Measurements from ENCODE around the gene OR10A6. TPM values are rescaled to one million over a fixed set of nuclear protein-coding genes. Genes with fewer than 3 reads are reported as not detected.
A peak's percentile ranks its signal among the peaks of the same experiment; 100 is the strongest.

OR10A6 gene
- total RNA-seq, 1 donor from 2014 or later: not detected

DNA sequence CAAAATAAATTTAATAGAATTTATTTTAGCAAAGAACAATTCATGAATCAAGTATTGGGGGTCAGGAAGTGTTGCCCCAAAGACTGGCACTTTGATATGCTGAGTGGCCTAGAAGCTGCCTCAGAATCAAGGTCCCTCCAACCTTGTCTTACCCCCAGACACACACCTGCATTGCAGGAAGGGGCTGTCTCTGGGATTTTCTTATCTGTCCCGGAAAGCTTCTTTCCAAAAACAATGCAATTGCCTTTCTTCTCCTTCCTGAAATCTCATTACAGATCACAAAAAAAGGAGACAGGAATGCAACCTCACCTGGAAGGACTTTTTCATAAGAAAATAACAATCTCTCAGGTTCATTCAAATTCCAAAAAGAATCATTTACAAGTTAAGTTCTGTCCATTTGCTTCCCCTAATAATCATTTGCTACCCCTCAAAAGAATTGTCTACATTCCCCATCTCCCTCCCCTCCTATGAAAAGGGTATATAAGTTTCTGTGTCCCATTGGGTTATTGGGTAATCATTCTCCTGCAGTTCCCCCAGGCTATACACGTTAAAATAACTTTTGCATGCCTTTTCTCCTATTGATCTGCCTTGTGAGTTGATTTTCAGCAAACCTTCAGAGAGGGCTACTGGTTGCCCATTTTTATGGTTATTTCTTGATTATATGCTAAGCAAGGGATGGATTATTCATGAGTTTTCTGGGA is 21.3 kb downstream of the OR10A6 start:
- DNase-seq: no peak

DNA sequence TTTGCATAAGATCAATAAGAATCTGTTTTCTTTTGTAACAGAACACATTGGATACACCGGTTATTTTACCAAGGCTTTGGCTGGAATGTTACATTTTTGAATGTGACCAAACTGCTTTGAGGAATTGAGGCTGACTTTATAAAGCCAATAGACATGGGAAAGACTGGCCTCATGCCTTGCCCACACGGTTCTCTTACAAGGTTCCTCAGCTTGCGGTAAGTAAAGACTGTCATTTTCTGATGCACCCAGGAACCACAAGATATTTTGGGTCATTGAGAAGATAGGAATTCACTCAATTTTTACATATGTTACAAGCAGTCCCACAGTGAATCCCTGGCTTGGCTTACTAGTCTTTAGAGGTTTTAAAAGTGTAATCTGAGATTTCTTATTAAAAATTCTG is 23.9 kb downstream of the OR10A6 start:
- DNase-seq: no peak

DNA sequence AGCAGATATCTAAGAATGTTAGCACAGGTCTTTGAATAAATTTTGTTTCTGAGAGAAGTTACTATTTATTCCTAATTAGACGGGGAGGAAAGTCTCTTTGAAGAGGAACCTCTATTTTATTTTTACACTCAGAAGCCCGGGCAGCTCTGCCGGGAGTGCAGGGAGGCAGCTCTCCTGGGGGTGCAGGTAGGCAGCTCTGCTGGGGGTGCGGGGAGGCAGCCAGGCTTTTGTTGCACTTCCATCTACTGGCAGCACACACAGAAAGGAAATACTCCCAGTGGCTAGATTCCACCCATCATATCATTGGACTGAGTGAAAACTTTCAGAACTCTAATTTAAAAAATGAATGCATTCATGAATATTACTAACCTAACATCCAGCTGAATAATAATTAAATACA is 24.6 kb downstream of the OR10A6 start:
- DNase-seq: no peak

DNA sequence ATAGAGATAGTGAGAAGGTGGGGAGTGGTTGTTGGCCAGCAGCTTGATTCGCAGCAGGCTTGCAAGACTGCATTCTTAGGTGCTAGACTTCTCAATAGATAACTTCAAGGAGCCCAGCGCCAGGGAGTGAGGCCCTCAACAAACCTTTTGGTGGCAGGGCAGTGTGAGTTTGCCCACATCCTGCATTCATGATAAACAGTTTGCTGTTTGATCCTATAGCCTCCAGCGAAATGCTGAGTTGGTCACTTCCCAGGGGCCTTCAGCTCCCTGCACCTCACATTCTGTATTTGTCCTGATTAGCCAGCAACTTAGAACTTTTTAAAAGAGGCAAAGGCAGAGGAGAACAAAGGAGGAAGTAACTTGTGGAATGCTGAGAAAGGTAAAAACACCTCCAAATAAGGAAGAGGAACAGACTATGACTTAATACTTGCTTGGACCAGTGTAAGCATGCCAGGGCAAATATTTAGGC is 25.1 kb downstream of the OR10A6 start:
- no peak for DNase-seq

- DNase-seq: no peak
These were observed 25.5 kb downstream of the OR10A6 start for GRCh38 chr11:7905549-7905948.

GRCh38 chr11:7904917-7905316 is 26.2 kb downstream of the OR10A6 start:
- DNase-seq: peak; percentile 17

- no peak for DNase-seq
These were observed 27.1 kb downstream of the OR10A6 start for GRCh38 chr11:7903940-7904339.

- DNase-seq: no peak
These were observed 29.7 kb downstream of the OR10A6 start for GRCh38 chr11:7901319-7901854.

DNA sequence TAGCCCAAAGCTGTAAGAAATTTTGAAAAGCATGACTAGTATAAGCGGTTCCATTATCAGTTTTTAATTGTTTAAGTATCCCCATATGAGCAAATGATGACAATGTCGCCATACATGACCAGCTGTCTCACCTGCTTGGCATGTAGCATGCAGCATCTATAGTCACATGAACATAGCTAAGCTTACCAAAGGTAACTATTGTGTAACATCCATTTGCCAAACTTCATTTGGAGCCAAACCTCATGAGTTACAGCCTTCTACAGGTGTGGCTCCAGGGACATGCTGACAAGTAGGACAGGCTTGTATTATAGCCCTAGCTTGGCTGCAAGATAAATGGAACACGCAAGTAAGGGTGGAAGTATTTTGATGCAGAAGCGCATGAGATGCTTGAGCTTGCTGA is 30.4 kb downstream of the OR10A6 start:
- no peak for DNase-seq

- no peak for DNase-seq
These were observed 31.6 kb downstream of the OR10A6 start for GRCh38 chr11:7899418-7899817.

DNA sequence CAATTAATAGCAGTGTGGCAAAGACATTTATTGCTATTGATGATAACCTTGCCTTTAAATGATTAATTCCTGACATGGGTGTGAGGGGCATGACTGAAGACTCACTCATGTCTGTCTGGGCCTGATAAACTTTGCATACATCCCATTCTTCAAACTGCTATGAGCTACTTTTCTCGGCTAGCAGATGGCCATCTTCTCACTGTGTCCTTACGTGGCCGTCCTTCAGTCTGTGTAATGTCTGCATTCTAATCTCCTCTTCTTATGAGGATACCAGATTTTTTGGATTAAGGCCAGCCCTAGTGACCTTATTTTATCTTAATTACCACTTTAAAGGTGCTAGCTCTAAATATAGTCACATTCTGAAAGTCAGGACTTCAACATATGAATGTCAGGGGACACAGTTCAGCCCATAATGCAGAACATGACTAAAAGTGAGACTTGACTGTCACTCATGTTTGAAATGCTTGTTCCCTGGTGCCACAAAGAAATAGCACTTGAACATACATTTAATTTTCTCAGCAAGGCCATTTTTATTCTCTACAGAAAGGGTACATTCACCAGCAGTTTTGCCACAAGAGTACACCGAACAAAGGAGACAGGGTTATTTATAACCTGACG is 32.3 kb downstream of the OR10A6 start:
- no peak for DNase-seq

DNA sequence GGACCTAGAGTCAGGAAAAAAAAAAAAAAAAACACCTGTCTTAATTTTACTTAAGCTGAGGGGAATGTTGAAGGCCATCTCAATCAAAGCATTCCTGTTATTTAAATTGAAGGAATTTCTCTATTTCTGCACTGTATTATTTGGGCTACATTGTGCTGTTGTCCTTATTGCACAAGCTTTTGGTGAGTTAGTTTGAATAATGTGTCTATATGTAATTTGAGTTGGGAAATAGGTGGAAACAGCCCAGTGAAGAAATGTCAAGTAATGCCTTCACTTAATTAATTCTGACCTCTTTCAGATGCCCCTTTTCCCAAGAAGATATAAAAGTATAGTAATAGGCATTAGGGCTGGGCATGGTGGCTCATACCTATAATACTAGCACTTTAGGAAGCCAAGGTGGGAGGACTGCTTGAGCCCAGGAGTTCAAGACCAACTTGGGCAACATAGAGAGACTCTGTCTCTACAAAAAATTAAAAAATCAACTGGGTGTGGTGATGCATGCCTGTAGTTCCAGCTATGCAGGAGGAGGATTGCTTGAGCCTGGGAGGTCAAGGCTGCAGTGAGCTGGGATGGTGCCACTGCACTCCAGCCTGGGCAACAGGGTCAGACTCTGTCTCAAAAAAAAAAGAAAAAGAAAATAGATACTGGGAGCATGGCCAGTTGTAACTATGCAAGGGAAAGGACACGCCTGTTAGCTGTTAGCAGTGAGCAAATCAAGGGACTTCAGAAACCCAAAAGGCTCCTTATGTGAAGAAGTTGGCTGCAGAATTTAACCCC is 34.9 kb downstream of the OR10A6 start:
- DNase-seq: no peak

DNA sequence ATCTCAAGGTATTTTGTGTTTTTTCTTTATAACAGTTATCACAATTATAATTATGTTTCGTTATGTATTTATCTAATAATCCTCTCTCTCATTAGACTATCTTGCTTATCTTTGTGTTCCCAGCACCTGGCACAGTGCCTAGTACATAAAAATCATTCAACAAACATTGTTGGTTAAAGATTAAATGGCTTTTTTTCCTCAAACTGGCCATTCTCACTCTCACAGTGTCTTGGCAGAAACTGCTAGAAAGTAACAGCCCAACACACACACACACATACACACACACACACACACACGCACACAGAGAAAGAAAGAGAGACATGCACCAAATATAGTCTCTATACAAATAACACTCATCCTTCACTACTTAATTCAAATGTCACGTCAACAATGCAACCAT is 36.8 kb downstream of the OR10A6 start:
- DNase-seq: no peak

DNA sequence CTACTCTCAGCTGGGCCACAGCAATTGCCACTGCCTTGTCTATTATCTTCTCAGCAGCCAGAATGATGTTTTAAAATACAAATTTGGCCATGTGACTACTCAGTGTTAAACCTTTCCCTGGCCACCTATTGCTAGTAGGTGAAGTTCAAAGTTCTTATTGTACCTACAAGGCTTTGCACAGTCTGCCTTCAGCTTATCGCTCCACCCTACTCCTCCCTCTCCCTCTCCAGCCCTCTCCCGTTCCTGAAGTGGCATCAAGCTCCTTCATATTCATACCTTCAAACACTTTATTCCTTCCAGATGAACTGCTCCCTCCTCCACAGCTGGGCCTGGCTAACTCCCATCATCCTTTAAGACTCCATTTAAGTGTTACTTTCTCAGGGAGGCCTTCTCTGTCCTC is 37.3 kb downstream of the OR10A6 start:
- DNase-seq: no peak

GRCh38 chr11:7892840-7893254 is 38.2 kb downstream of the OR10A6 start:
- DNase-seq: peak; percentile 56

DNA sequence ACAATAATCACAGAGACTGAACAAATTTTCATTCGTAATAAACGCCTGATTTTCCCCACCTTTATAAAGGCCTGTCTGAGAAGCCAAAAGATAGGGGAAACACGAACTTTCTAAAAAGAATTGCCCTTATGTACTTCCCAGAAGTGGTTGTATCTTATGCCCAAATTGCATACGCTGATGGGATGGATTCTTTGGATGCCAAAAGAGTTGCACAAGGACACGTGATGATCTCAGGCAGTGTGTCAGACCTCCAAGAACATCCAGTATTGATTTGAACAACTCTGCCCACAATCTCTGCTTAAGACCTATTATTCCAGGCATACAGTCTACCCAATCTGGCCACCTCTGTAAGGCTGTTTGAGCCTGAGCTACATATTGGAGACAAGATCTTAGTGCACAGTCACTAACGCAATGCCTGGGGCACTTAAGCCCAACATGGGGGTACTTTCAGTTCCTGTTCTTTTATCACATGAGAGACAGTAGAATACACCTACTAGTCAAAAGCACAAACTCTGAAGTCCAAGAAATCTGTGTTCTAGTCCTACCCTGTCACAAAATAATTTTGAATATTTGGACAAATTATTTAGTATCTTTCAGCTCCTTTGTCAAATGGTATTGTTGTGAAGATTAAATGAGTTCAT is 38.9 kb downstream of the OR10A6 start:
- DNase-seq: no peak

GRCh38 chr11:7890417-7891172 is 40.5 kb downstream of the OR10A6 start:
- no peak for DNase-seq

DNA sequence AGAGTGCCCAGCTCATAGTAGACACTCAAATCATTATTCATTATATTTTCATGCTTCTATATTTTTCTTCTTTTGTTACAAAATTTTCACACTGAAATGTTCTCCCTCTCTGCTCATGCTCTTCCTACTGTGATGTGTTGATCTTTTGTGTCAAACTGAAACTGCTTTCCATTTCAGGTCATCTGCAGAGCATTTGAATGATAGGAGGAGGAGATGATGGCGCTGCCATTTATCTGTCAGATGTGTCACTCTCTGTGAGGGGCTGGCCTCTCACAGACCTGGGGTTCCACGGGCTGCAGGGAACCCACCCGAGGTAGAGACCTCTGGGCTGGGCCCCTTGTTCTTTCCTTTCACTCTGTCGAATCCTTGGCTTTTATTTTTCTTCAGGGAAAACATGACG is 41.1 kb downstream of the OR10A6 start:
- DNase-seq: no peak

GRCh38 chr11:7882860-7883259 is 48.2 kb downstream of the OR10A6 start:
- no peak for DNase-seq

Data from tongue (tissue), 2 donors.